ENCODE results near the gene RPS5. TPM values are rescaled to one million over a fixed set of nuclear protein-coding genes. Genes with fewer than 3 reads are reported as not detected.

RPS5 gene
- total RNA-seq, 1 experiment from 2014 or later = 5,822 TPM

DNA sequence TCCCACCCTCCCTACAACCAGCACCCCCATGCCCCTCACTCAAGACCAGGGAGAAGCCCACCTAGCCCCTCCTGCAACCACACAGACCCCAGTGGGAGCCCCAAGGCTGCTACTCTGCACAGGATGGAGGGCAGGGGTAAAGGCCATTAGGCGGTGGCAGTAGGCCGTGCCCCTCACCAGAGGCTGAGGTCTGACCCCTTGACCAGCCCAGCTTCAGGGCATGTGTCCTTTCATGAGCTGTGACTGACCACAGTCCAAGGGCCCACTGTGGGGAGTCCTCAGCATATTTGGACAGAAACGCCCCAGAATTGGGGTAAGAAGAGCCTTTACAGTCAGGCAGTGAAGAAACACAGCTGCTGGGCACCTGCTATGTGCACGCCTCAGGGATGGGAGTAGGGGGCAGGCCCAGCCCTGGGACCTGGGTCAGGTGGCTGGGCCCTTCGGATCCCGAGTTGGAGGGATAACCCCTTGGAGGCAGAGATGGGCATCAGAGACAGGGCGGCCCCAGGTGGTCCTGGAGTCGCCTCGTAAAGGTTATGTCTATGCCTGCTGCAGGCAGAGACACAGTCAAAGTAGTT lies 1.7 kb upstream of the RPS5 start:
- no peak for DNase-seq (ENCODE audit: low spot score)

- DNase-seq (ENCODE audit: low spot score) = peak; percentile 63
Observed at GRCh38 chr19:58385891-58386575, 1.0 kb upstream of the RPS5 start.

- no peak for DNase-seq (ENCODE audit: low spot score)
Observed at GRCh38 chr19:58387338-58388174, 487 bp downstream of the RPS5 start.

DNA sequence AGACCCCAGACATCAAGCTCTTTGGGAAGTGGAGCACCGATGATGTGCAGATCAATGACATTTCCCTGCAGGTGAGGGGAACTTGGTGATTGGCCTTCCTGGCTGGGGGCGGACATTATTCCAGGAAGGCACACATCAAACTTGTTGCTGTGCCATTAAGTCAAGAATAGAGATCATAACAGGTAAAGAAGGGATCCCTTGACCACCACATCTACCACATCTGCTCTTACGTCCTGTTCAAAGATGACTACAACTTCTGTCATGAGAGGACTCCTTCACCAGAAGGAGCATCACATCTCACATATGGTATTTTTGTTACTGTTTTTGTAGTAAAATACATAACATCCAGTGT lies 1.1 kb downstream of the RPS5 start:
- DNase-seq (ENCODE audit: low spot score) = no peak

DNA sequence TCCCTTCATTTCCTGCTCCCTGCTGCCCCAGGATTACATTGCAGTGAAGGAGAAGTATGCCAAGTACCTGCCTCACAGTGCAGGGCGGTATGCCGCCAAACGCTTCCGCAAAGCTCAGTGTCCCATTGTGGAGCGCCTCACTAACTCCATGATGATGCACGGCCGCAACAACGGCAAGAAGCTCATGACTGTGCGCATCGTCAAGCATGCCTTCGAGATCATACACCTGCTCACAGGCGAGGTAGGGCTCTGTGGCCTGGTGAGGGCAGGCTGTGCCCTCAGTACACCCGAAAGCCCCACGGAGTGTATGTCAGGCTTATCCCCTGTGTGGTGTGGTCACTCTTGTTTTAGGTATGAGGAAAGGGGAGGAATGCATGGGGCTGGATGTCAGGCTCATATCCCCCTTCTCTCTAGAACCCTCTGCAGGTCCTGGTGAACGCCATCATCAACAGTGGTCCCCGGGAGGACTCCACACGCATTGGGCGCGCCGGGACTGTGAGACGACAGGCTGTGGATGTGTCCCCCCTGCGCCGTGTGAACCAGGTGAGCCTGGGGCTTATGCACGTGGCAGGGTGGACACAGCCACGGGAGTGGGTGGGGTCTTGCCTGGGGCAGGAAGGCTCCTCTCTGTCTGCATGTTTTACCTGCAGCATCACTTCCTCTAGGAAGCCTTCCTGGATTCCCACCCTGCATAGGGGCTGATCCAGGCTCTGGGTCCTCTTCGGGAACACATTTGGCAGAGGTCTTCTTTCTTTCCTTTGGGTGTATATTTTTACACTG lies 6.1 kb downstream of the RPS5 start:
- DNase-seq (ENCODE audit: low spot score) = no peak

DNA sequence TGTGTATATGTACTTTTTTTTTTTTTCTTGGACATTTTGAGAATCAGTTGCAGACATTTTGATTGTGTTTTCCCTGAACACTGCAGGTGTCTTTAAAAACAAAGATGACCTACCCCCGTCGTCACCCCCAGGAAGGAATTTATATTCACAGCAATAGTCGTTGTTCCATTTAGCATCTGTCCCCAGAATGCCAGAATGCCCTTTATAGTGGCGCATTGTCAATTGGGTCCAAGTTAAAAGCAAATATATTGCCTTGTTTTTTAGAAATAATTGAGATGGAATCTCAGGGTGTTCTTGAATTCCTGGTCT lies 6.6 kb downstream of the RPS5 start:
- DNase-seq (ENCODE audit: low spot score) = no peak

DNA sequence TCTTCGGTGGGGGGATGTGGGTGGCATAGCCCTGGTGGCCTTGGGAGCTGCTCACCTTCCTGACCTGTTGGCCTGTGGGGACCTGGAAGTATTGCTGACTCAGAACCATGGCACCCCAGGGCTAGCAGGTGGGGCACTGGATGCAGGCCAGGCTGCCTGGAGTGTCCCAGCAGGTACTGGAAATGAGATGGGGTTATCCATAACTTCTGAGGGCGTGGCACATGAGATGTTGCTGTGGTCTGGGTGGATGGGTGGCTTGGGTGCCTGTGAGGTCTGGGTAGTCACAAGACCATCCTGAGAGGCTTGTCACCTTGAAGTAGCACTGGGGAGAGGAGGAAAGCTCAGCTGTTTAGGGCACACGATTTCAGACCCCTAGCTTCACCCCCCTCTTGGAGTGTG lies 7.8 kb downstream of the RPS5 start:
- DNase-seq (ENCODE audit: low spot score) = peak; percentile 56

DNA sequence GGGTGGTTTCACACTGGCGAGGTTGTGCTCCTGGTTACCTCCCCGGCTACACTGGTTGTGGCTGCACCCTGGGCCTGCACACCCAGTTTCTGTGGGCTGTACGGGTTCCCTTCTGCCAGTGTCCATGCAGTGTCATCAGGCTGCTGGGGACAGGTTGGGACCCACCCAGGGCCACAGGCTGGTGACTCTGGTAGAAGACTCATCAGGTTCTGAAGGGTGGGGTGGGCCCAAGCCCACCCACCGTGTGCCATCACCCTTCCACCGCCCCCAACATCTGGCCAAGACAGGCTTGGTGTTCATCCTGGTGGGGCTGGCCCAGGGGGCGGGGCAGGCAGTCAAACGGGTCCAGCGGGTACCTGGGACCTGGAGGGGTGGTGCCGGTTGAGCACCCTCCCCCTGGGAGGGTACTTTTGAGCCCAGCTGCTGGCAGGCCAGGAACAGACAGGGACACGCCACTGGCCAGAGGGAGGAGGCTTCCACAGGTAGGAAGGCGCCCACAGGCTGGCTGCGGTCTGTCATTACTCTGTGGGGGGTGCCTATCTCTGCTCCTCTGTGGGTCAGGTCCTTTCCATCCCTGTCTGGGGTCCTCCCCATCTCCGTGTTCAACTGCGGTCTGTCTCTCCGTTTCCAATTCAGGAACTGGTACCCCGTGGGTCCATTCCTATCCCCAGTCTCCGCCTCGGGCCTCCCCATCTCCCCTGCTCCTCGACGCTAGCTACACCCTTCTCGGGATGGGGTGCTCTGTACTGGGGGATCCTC lies 8.3 kb downstream of the RPS5 start, which contains the start of gene RNF225:
Gene RNF225, plus strand, starts transcription at position 437 of the 759 bp plus-strand sequence. CDS start 434 bp downstream, outside the sequence.
- DNase-seq (ENCODE audit: low spot score) = peak; percentile 89

- DNase-seq (ENCODE audit: low spot score) = no peak
Observed at GRCh38 chr19:58395979-58396627, 9.0 kb downstream of the RPS5 start.

GRCh38 chr19:58396691-58397532 lies 9.8 kb downstream of the RPS5 start:
- no peak for DNase-seq (ENCODE audit: low spot score)

- DNase-seq (ENCODE audit: low spot score) = no peak
Observed at GRCh38 chr19:58397533-58398037, 10.5 kb downstream of the RPS5 start.

DNA sequence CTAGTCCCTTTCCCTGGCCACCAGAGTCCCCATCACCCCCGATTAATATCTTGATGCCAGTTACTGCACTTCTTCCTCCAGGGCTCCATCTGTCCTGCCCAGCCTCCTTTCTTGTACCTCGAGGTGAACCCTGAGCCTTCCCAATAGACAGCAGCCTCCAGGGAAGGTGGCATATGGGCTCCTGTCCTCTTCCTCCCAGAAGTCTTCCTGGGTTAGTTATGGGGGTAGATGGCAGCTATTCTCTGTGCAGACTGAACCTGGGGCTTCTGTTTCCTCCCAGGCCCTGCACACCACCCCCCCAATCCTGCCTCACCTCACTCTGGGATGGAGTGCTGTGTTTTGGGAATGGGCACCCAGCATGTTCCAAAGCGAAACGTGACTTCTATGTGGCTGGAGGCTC lies 11.0 kb downstream of the RPS5 start:
- no peak for DNase-seq (ENCODE audit: low spot score)

DNA sequence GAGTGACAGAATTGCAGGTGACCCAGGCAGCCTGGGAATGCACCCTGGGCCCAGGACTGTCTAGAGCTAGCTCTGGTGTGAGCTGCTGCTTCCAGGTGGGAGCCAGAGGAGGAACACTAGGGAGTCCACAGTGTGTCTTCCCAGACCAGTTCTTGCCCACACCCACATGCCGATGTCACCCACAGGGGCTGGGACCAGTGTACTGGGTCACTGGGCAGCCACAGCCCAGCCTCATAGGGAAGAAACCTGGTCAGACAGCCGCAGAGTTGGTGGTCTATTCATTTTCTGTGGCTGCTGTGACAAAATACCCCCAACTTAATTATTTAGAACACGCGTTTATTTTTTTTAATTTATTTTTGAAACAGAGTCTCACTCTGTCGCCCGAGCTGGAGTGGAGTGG lies 11.5 kb downstream of the RPS5 start:
- no peak for DNase-seq (ENCODE audit: low spot score)

- DNase-seq (ENCODE audit: low spot score) = no peak
Observed at GRCh38 chr19:58399903-58400302, 12.8 kb downstream of the RPS5 start.

DNA sequence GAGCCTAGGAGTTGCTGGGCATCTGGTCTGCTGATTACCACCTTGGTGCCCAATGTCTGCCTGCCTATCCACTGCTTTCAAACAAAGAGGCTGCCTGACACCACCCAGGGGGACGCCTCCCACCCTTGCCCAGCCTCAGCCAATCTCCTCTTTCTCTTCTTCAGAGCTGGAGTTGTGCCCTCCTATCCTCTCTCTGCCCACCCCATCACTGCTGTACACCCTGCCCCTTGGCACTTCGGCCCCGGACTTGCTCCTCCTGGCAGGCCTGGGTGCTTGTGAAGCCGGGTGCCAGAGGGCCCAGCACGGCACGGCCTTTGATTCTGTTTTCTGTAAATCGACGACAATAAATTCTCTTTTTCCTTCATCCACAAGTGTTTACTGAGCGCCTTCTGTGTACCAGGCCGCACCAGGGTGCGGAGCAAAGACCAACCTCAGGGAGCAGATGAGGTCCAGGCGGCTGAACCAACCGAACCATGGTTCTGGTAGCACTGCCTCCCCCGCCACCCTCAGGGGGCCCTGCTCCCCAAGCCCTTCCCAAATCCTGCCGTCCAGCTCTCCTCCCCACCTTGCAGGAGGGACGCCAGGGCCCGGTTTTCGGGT lies 13.3 kb downstream of the RPS5 start:
- DNase-seq (ENCODE audit: low spot score) = no peak

DNA sequence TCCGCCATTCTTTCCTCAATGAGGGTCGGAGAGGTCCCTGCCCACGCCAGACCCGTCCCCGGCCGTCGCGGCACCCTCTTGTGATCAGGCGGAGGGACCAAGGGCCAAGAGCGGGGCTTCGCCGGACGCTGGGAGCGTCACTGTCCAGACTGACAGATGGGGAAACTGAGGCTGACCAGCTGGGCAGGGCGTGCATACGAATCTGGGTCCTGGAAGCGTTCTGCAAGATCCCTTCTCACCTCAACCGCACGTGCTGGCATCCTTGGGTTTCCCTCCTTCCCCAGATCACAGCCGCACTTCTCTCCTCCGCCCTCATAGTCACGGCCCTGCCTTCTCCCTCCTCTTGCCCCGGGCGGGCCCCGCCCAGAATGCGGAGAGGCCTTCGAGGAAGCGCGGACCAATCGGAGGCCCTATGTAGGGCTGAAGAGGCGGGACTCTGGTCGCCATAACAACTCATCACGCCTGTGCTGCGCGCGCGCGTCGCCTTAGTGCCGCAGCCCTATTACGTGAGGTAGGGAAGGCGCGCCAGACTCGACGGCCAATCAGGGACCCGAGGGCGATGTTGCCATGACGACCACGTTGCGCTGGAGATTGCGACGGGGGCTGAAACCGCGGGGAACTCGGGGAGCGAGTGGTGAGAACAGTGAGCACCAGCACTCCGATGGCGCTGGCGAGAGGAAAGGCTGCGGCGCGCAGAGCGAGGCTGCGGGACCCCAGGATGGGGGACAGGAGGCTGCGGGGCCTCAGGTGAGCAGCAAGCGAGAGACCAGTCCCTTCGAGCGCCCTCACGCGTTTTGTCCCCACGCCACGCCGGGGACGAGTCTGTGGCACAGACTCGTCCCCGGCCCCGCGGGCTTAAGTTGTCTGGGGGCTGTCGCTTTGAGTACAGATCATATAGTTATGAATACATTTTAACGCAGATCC lies 14.1 kb downstream of the RPS5 start:
- peak; percentile 100 for DNase-seq (ENCODE audit: low spot score)

DNA sequence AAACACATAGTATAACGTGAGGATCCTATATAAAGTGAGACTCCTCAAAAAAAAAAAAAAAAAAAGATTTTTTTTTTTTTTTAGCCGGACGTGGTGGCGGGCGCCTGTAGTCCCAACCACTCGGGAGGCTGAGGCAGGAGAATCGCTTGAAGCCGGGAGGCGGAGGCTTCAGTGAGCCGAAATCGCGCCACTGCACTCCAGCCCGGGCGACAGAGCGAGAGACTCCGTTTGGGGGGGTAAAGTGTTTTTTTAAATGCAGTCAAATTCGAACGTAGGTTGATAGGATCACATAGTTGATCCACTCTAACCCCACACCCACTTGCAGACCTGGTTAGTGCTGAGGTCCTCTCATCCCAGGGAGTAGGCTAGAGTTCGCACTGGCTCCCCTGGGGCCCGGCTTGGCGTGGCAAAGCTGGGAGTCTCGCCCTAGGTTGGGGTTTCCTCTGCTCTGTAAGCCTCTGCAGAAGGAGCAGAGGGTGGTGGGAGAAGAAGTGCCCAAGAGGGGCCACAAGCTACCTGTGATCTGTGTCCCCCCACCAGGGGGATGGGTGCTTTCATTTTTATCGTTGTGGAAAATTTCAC lies 14.9 kb downstream of the RPS5 start:
- no peak for DNase-seq (ENCODE audit: low spot score)
